Measurements from ENCODE around the gene KLF9. TPM values are rescaled to one million over a fixed set of nuclear protein-coding genes. Genes with fewer than 3 reads are reported as not detected.

KLF9 gene
- total RNA-seq, 4 donors from 2014 or later = 71.5 to 198 (median 104) TPM

- H3K4me3 ChIP-seq (ENCODE audit: low read depth, poor library complexity, severe bottlenecking) = no peak overlapping the region
- intact Hi-C loops (cut with DNase I; ENCODE audit: low total_unique reads) = no loop called here
- no peak for DNase-seq (ENCODE audit: low spot score in 2 of 2)
- no peak for TF ChIP-seq POLR2A (IDR thresholded peaks at IDR 0.05)
- no peak for TF ChIP-seq CTCF (IDR thresholded peaks at IDR 0.05)
- 60 to 66% methylated on average over 3 of the region's 3 CpGs for WGBS, 2 donors
These were observed 21.6 kb downstream of the KLF9 start for GRCh38 chr9:70392850-70393249.

DNA sequence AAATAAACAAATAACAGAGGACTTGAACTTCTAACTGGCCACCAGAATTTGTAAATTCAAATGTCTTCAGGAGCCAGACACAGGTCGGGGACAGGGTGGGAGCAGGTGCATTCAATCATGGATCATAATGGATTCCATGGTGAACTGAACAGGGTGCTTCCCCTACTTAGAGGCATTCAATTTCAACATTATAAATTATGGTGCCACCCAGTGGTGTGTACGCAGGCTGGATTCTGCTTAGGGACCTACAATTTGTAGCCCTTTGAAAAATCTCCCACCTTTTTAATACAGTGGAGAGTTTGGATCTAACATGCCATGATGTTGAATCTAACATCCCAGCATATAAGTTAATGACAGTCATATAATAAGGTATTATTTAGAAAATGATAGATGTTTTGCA is 22.3 kb downstream of the KLF9 start:
- TF ChIP-seq CTCF (IDR thresholded peaks at IDR 0.05) = no peak
- no peak for TF ChIP-seq POLR2A (IDR thresholded peaks at IDR 0.05)
- 53 to 61% methylated on average over 2 of the region's 2 CpGs for WGBS, 2 donors
- DNase-seq (ENCODE audit: low spot score in 2 of 2) = no peak
- no peak overlapping the region for H3K4me3 ChIP-seq (ENCODE audit: low read depth, poor library complexity, severe bottlenecking)
- intact Hi-C loops (cut with DNase I; ENCODE audit: low total_unique reads) = no loop called here

GRCh38 chr9:70390933-70391341 is 23.5 kb downstream of the KLF9 start:
- H3K4me3 ChIP-seq (ENCODE audit: low read depth, poor library complexity, severe bottlenecking) = no peak overlapping the region

DNA sequence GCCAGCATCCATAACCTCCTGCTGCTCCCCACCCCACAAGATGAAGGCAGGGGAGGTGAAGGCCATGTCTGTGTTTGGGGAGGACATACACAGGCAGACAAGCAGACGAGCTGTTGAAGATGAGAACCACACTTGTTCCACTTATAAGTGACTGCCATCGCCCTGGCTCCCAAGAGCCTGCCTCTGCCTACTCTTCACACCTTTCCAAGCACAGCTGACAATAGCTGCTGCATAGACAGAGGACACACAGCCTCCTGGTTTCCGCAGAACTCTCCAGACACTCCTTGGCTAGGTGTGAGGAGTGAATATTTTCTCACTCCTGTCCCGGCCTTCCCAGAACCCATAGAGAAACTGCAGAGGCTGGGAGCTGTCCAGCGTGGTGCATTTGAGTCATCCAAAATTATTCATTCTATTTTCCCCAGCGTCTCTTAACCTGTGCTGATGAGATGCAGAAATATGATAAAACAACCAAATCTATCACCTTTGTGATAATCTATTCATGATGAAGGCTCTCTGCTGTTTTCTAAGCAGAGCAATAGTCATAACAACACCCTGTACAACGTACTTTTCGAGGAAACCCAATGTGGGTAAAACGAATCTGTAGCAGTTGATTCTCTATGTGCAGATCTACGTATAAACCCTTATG is 24.7 kb downstream of the KLF9 start:
- intact Hi-C loops (cut with DNase I; ENCODE audit: low total_unique reads) = no loop called here
- no peak overlapping the region for H3K4me3 ChIP-seq (ENCODE audit: low read depth, poor library complexity, severe bottlenecking)
- DNase-seq (ENCODE audit: low spot score in 2 of 2) = no peak
- no peak for TF ChIP-seq CTCF (IDR thresholded peaks at IDR 0.05)
- no peak for TF ChIP-seq POLR2A (IDR thresholded peaks at IDR 0.05)
- 47 to 55% methylated on average over 10 of the region's 10 CpGs for WGBS, 2 donors

More at GRCh38 chr9:70390933-70391341, 23.5 kb downstream of the KLF9 start:
- no peak for TF ChIP-seq POLR2A (IDR thresholded peaks at IDR 0.05)
- no peak for TF ChIP-seq CTCF (IDR thresholded peaks at IDR 0.05)
- no peak for DNase-seq (ENCODE audit: low spot score in 2 of 2)
- WGBS, 2 donors = 72 to 75% methylated on average over 2 of the region's 2 CpGs
- intact Hi-C loops (cut with DNase I; ENCODE audit: low total_unique reads) = no loop called here

DNA sequence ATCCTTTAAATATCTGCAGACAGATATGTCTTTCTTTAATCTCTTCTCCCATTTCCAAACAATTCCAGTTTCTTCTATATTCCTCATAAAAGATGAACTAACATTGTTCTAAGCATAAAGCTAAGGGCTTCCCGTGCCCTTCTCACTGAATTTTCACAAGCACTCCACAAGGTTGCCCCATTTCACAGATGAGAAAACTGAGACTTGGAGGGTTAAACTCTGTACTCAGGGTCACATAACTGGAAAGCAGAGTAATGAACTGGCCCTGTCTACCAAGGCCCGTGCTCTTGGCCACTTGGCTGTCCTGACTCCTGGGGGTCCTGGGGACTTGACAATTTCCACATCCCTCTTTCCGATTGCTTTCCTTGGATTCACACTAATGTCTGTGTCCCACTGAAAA is 25.3 kb downstream of the KLF9 start:
- 65 to 79% methylated on average over 3 of the region's 3 CpGs for WGBS, 2 donors
- TF ChIP-seq POLR2A (IDR thresholded peaks at IDR 0.05) (no peak), CTCF (IDR thresholded peaks at IDR 0.05) (no peak)
- DNase-seq (ENCODE audit: low spot score in 2 of 2) = no peak
- H3K4me3 ChIP-seq (ENCODE audit: low read depth, poor library complexity, severe bottlenecking) = no peak overlapping the region
- intact Hi-C loops (cut with DNase I; ENCODE audit: low total_unique reads) = no loop called here

GRCh38 chr9:70387663-70388062 is 26.8 kb downstream of the KLF9 start:
- no peak for DNase-seq (ENCODE audit: low spot score in 2 of 2)
- TF ChIP-seq POLR2A (IDR thresholded peaks at IDR 0.05) (no peak), CTCF (IDR thresholded peaks at IDR 0.05) (no peak)
- 90 to 92% methylated on average over 23 of the region's 23 CpGs for WGBS, 2 donors
- intact Hi-C loops (cut with DNase I; ENCODE audit: low total_unique reads) = no loop called here
- H3K4me3 ChIP-seq (ENCODE audit: low read depth, poor library complexity, severe bottlenecking) = no peak overlapping the region

Measured in lower leg skin (tissue), 4 donors.